Testis (tissue), 2 donors: ENCODE data around the gene PAQR9.

Experiments used
- POLR2A ChIP-seq: fragments of 450-650 bp; IDR thresholded peaks from one replicate; pipeline ENCODE4 v1.6.1; 2017; ENCODE audit warnings: antibody characterized with exemption, mild to moderate bottlenecking, moderate library complexity
- TF ChIP-seq, protein P1 (sequence below), 3 experiments: fragments of 450-650 bp in 2 of 3; fragments of 200-600 bp in 1 of 3; sonication (generic) in 1 of 3; IDR thresholded peaks; one replicate each; pipeline ENCODE4 v1.5.1; 2016 to 2019; ENCODE audit warnings: antibody characterized with exemption in 3 of 3, mild to moderate bottlenecking in 2 of 3, moderate library complexity in 1 of 3

DNA sequence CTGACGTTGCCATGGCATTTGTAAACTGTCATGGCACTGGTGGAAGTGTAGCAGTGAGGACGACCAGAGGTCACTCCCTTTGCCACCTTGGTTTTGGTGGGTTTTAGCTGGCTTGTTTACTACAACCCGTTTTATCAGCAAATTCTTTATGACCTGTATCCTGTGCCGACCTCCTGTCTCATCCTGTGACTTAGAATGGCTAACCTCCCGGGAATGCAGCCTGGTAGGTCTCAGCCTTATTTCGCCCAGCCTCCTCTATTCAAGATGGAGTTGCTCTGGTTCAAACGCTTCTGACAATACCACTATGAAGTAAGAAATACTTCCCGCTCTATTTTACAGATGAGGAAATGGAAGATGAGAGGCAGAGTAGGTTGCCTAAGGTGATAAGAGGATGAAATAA is 16.6 kb downstream of the PAQR9 start:
- TF ChIP-seq, protein P1, sequence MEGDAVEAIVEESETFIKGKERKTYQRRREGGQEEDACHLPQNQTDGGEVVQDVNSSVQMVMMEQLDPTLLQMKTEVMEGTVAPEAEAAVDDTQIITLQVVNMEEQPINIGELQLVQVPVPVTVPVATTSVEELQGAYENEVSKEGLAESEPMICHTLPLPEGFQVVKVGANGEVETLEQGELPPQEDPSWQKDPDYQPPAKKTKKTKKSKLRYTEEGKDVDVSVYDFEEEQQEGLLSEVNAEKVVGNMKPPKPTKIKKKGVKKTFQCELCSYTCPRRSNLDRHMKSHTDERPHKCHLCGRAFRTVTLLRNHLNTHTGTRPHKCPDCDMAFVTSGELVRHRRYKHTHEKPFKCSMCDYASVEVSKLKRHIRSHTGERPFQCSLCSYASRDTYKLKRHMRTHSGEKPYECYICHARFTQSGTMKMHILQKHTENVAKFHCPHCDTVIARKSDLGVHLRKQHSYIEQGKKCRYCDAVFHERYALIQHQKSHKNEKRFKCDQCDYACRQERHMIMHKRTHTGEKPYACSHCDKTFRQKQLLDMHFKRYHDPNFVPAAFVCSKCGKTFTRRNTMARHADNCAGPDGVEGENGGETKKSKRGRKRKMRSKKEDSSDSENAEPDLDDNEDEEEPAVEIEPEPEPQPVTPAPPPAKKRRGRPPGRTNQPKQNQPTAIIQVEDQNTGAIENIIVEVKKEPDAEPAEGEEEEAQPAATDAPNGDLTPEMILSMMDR (IDR thresholded peaks at IDR 0.05): no peak
- TF ChIP-seq POLR2A: no peak
